ENCODE data around the gene FAM53C. TPM values are rescaled to one million over a fixed set of nuclear protein-coding genes. Genes with fewer than 3 reads are reported as not detected.

FAM53C gene
- total RNA-seq, 1 experiment from 2014 or later: 36.4 TPM

GRCh38 chr5:138331449-138332368 is 6.4 kb upstream of the FAM53C start, which contains the start of gene CDC25C:
Gene CDC25C (minus strand): TSS chr5:138331804. CDS start chr5:138331180, 624 bp downstream.
- Histone ChIP-seq H3K9ac (ENCODE audit: low read length) (peak within 1 kb of the TSS; percentile 83), H3K79me2 (ENCODE audit: insufficient read depth, low read length) (peaks cover 6% of the 10 kb centered on the region; the same call in 1 of the 2 replicates), H2AFZ (ENCODE audit: low read depth, low read length, poor library complexity, severe bottlenecking) (peak within 1 kb of the TSS; percentile 97), H4K20me1 (ENCODE audit: insufficient read depth) (no peaks in the 10 kb centered on the region), H3K9me3 (ENCODE audit: control insufficient read depth in 1 of 2, insufficient read depth in 1 of 2, low read depth in 1 of 2, low read length in 2 of 2) (no peaks in the 10 kb centered on the region), H3K4me1 (ENCODE audit: control insufficient read depth in 1 of 2, insufficient read depth in 2 of 2, low read length in 2 of 2) (peaks cover 4 to 26% of the 10 kb centered on the region in 2 experiments; a peak in 3 of 4 replicates), H3K36me3 (ENCODE audit: control insufficient read depth in 1 of 2, insufficient read depth in 2 of 2, low read length in 2 of 2) (no peaks in the 10 kb centered on the region), H3K4me2 (ENCODE audit: low read length) (peak within 1 kb of the TSS; percentile 80), H3K27ac (ENCODE audit: low read depth, low read length) (peak within 1 kb of the TSS; percentile 25; the same call in 1 of the 2 replicates), H3K9me2 (ENCODE audit: insufficient read depth) (no peaks in the 10 kb centered on the region), H3K4me3 (replicated peaks in 1 of 2; ENCODE audit: low read depth in 1 of 2, low read length in 2 of 2) (peak within 1 kb of the TSS; percentile 87 to 88), H3K27me3 (ENCODE audit: insufficient read depth, low read length) (no peaks in the 10 kb centered on the region)
- TF ChIP-seq POLR2AphosphoS5 (IDR thresholded peaks at IDR 0.05; ENCODE audit: low read depth, low read length) (peak; percentile 94), ZFX (IDR thresholded peaks at IDR 0.05) (peak; percentile 28; the same call in 1 of the 2 replicates), POLR2A (IDR thresholded peaks at IDR 0.05; ENCODE audit: borderline replicate concordance, extremely low read depth, insufficient read depth, insufficient read length) (peak; percentile 28), SIN3A (IDR thresholded peaks at IDR 0.05; ENCODE audit: low read depth) (no peak)
- ATAC-seq: peak; percentile 98
- ChIA-PET CTCF (interaction anchor here (0.6 to 3.1 kb wide), 2 partner anchors 21 to 49 kb away, joined by 3 to 22 read pairs; partner anchors contain the start of gene KDM3B), POLR2A (interaction anchor here (0.5 to 1.9 kb wide), 6 partner anchors 9 to 153 kb away, joined by 3 to 6 read pairs (median 4); partner anchors contain the start of genes BRD8 and KIF20A), RAD21 (ENCODE audit: low non-redundant PET in 1 of 2, low total read pairs in 2 of 2, uncharacterized antibody in 2 of 2, unreplicated experiment in 2 of 2) (no interaction called here)
- no TSS peak for BruUV-seq (replicated peaks)
- peak; percentile 97 for DNase-seq (ENCODE audit: low read depth, low spot score)
- intact Hi-C loops (cut with micrococcal nuclease): no loop called here

GRCh38 chr5:138334867-138335447 is 3.1 kb upstream of the FAM53C start:
- CTCF ChIA-PET: interaction anchor here (1.6 kb wide), 1 partner anchor 18 kb away, joined by 5 read pairs; the partner anchor contains the start of gene KDM3B
- Histone ChIP-seq H3K9ac (ENCODE audit: low read length) (no peak overlapping the region), H4K20me1 (ENCODE audit: insufficient read depth) (no peaks in the 10 kb centered on the region), H3K4me3 (replicated peaks in 1 of 2; ENCODE audit: low read depth in 1 of 2, low read length in 2 of 2) (no peak overlapping the region), H3K27me3 (ENCODE audit: insufficient read depth, low read length) (no peaks in the 10 kb centered on the region), H3K4me1 (ENCODE audit: control insufficient read depth in 1 of 2, insufficient read depth in 2 of 2, low read length in 2 of 2) (peaks cover 4 to 45% of the 10 kb centered on the region in 2 experiments; a peak in 3 of 4 replicates), H3K4me2 (ENCODE audit: low read length) (no peak overlapping the region), H3K9me2 (ENCODE audit: insufficient read depth) (no peaks in the 10 kb centered on the region), H3K79me2 (ENCODE audit: insufficient read depth, low read length) (peaks cover 23% of the 10 kb centered on the region), H3K36me3 (ENCODE audit: control insufficient read depth in 1 of 2, insufficient read depth in 2 of 2, low read length in 2 of 2) (no peaks in the 10 kb centered on the region; a peak in 1 of 4 replicates), H3K9me3 (ENCODE audit: control insufficient read depth in 1 of 2, insufficient read depth in 1 of 2, low read depth in 1 of 2, low read length in 2 of 2) (no peaks in the 10 kb centered on the region), H3K27ac (ENCODE audit: low read depth, low read length) (no peak overlapping the region), H2AFZ (ENCODE audit: low read depth, low read length, poor library complexity, severe bottlenecking) (no peak overlapping the region)
- no peak for DNase-seq (ENCODE audit: low read depth, low spot score)
- POLR2A ChIA-PET: no interaction called here
- no TSS peak for BruUV-seq (replicated peaks)
- ATAC-seq: no peak
- no peak for TF ChIP-seq RAD21 (IDR thresholded peaks at IDR 0.05; ENCODE audit: low read depth)
- TF ChIP-seq ELF1 (IDR thresholded peaks at IDR 0.05; ENCODE audit: borderline replicate concordance, low read depth): no peak
- TF ChIP-seq CBX3 (IDR thresholded peaks at IDR 0.05; ENCODE audit: low read depth): no peak
- intact Hi-C loops (cut with micrococcal nuclease): no loop called here
- RAD21 ChIA-PET (ENCODE audit: low non-redundant PET in 1 of 2, low total read pairs in 2 of 2, uncharacterized antibody in 2 of 2, unreplicated experiment in 2 of 2): no interaction called here
